ENCODE results near the gene CDHR2.
"Not testable (repeated sequence)": the region's sequence is repeated elsewhere in the genome, so short reads cannot be mapped to it uniquely, and the experiment has no call there.

CDHR2 gene

GRCh38 chr5:176542135-176542595, 7.0 kb upstream of the CDHR2 start:
- Mint-ChIP-seq H3K9me3 (no peaks in the 10 kb centered on the region), H3K27ac (peak overlapping the region; percentile 96), H3K27me3 (ENCODE audit: low read depth) (no peaks in the 10 kb centered on the region), H3K36me3 (ENCODE audit: low read depth) (no peaks in the 10 kb centered on the region), H3K4me1 (ENCODE audit: low read depth) (peaks cover 53% of the 10 kb centered on the region), H3K4me3 (peak overlapping the region; percentile 89)

GRCh38 chr5:176542596-176543427, 6.3 kb upstream of the CDHR2 start:
- no peaks in the 10 kb centered on the region for H3K9me3 Mint-ChIP-seq
- H3K27me3 Mint-ChIP-seq (ENCODE audit: low read depth): no peaks in the 10 kb centered on the region
- peak overlapping the region; percentile 96 for H3K27ac Mint-ChIP-seq
- H3K4me3 Mint-ChIP-seq: peak overlapping the region; percentile 91
- peaks cover 55% of the 10 kb centered on the region for H3K4me1 Mint-ChIP-seq (ENCODE audit: low read depth)
- H3K36me3 Mint-ChIP-seq (ENCODE audit: low read depth): no peaks in the 10 kb centered on the region

- H3K9me3 Mint-ChIP-seq: no peaks in the 10 kb centered on the region
- no peaks in the 10 kb centered on the region for H3K36me3 Mint-ChIP-seq (ENCODE audit: low read depth)
- peaks cover 48% of the 10 kb centered on the region for H3K4me1 Mint-ChIP-seq (ENCODE audit: low read depth)
- peak overlapping the region; percentile 96 for H3K27ac Mint-ChIP-seq
- H3K4me3 Mint-ChIP-seq: peak overlapping the region; percentile 91
- no peaks in the 10 kb centered on the region for H3K27me3 Mint-ChIP-seq (ENCODE audit: low read depth)
Measured at GRCh38 chr5:176543428-176544182, 5.5 kb upstream of the CDHR2 start.

- Mint-ChIP-seq H3K9me3 (no peaks in the 10 kb centered on the region), H3K4me1 (ENCODE audit: low read depth) (peaks cover 35% of the 10 kb centered on the region), H3K27me3 (ENCODE audit: low read depth) (no peaks in the 10 kb centered on the region), H3K4me3 (no peak overlapping the region), H3K36me3 (ENCODE audit: low read depth) (no peaks in the 10 kb centered on the region), H3K27ac (no peak overlapping the region)
Measured at GRCh38 chr5:176545388-176545736, 3.8 kb upstream of the CDHR2 start.

- no peak overlapping the region for H3K4me3 Mint-ChIP-seq
- H3K27ac Mint-ChIP-seq: no peak overlapping the region
- no peaks in the 10 kb centered on the region for H3K36me3 Mint-ChIP-seq (ENCODE audit: low read depth)
- no peaks in the 10 kb centered on the region for H3K9me3 Mint-ChIP-seq
- no peaks in the 10 kb centered on the region for H3K27me3 Mint-ChIP-seq (ENCODE audit: low read depth)
- peaks cover 30% of the 10 kb centered on the region for H3K4me1 Mint-ChIP-seq (ENCODE audit: low read depth)
Measured at GRCh38 chr5:176545737-176546509, 3.2 kb upstream of the CDHR2 start.

- Mint-ChIP-seq H3K4me1 (ENCODE audit: low read depth) (peaks cover 15% of the 10 kb centered on the region), H3K27ac (no peak overlapping the region)
Measured at GRCh38 chr5:176547802-176548201, 1.3 kb upstream of the CDHR2 start.

GRCh38 chr5:176549871-176550270, 729 bp downstream of the CDHR2 start:
- H3K27me3 Mint-ChIP-seq (ENCODE audit: low read depth): no peaks in the 10 kb centered on the region
- H3K9me3 Mint-ChIP-seq: no peaks in the 10 kb centered on the region
- peaks cover 23% of the 10 kb centered on the region for H3K4me1 Mint-ChIP-seq (ENCODE audit: low read depth)
- H3K4me3 Mint-ChIP-seq: no peak overlapping the region
- H3K36me3 Mint-ChIP-seq (ENCODE audit: low read depth): no peaks in the 10 kb centered on the region
- H3K27ac Mint-ChIP-seq: no peak overlapping the region

More at GRCh38 chr5:176547802-176548201, 1.3 kb upstream of the CDHR2 start:
- H3K36me3 Mint-ChIP-seq (ENCODE audit: low read depth): no peaks in the 10 kb centered on the region
- no peaks in the 10 kb centered on the region for H3K27me3 Mint-ChIP-seq (ENCODE audit: low read depth)
- no peak overlapping the region for H3K4me3 Mint-ChIP-seq
- H3K9me3 Mint-ChIP-seq: no peaks in the 10 kb centered on the region

GRCh38 chr5:176550275-176550831, 1.2 kb downstream of the CDHR2 start:
- H3K27ac Mint-ChIP-seq: no peak overlapping the region
- no peaks in the 10 kb centered on the region for H3K27me3 Mint-ChIP-seq (ENCODE audit: low read depth)
- no peak overlapping the region for H3K4me3 Mint-ChIP-seq
- H3K9me3 Mint-ChIP-seq: no peaks in the 10 kb centered on the region
- H3K4me1 Mint-ChIP-seq (ENCODE audit: low read depth): peaks cover 27% of the 10 kb centered on the region
- no peaks in the 10 kb centered on the region for H3K36me3 Mint-ChIP-seq (ENCODE audit: low read depth)

- not testable (repeated sequence) for H3K4me3 Mint-ChIP-seq; H3K27ac Mint-ChIP-seq; H3K27me3 Mint-ChIP-seq (ENCODE audit: low read depth); H3K9me3 Mint-ChIP-seq; H3K36me3 Mint-ChIP-seq (ENCODE audit: low read depth)
- H3K4me1 Mint-ChIP-seq (ENCODE audit: low read depth): peaks cover 30% of the 10 kb centered on the region
Measured at GRCh38 chr5:176550937-176551336, 1.8 kb downstream of the CDHR2 start.

GRCh38 chr5:176552332-176552869, 3.3 kb downstream of the CDHR2 start:
- Mint-ChIP-seq H3K4me3 (no peak overlapping the region), H3K27ac (no peak overlapping the region), H3K4me1 (ENCODE audit: low read depth) (peaks cover 34% of the 10 kb centered on the region), H3K9me3 (no peaks in the 10 kb centered on the region), H3K27me3 (ENCODE audit: low read depth) (no peaks in the 10 kb centered on the region), H3K36me3 (ENCODE audit: low read depth) (peaks cover 2% of the 10 kb centered on the region)

GRCh38 chr5:176553260-176554085, 4.3 kb downstream of the CDHR2 start:
- H3K4me3 Mint-ChIP-seq: no peak overlapping the region
- H3K9me3 Mint-ChIP-seq: no peaks in the 10 kb centered on the region
- H3K36me3 Mint-ChIP-seq (ENCODE audit: low read depth): peaks cover 2% of the 10 kb centered on the region
- no peaks in the 10 kb centered on the region for H3K27me3 Mint-ChIP-seq (ENCODE audit: low read depth)
- H3K4me1 Mint-ChIP-seq (ENCODE audit: low read depth): peaks cover 33% of the 10 kb centered on the region
- peak overlapping the region; percentile 34 for H3K27ac Mint-ChIP-seq

- Mint-ChIP-seq H3K27me3 (ENCODE audit: low read depth) (peaks cover 5% of the 10 kb centered on the region), H3K9me3 (peaks cover 5% of the 10 kb centered on the region), H3K4me1 (ENCODE audit: low read depth) (peaks cover 35% of the 10 kb centered on the region), H3K4me3 (no peak overlapping the region), H3K36me3 (ENCODE audit: low read depth) (peaks cover 2% of the 10 kb centered on the region), H3K27ac (no peak overlapping the region)
Measured at GRCh38 chr5:176557846-176558245, 8.7 kb downstream of the CDHR2 start.

- H3K27me3 Mint-ChIP-seq (ENCODE audit: low read depth): peaks cover 5% of the 10 kb centered on the region
- peaks cover 20% of the 10 kb centered on the region for H3K4me1 Mint-ChIP-seq (ENCODE audit: low read depth)
Measured at GRCh38 chr5:176559683-176560082, 10.5 kb downstream of the CDHR2 start.

More at GRCh38 chr5:176559683-176560082, 10.5 kb downstream of the CDHR2 start:
- Mint-ChIP-seq H3K9me3 (peaks cover 5% of the 10 kb centered on the region), H3K4me3 (no peak overlapping the region), H3K27ac (no peak overlapping the region), H3K36me3 (ENCODE audit: low read depth) (peaks cover 2% of the 10 kb centered on the region)

All from T-helper 1 cell treated with Interleukin-12 subunit alpha and Interleukin-12 subunit beta and Interleukin-4 antibody, amounts not matched to agents 30 μg/mL and 1 μg/mL, for 36 hours (primary cell).